OCI-M2 (cell line): ENCODE results near the gene TXK.

Experiments
- DNase-seq: peaks from one replicate; lab custom pipeline; 2025; ENCODE audit not compliant: unreplicated experiment; lab: John Stamatoyannopoulos, UW

Gene TXK

DNA sequence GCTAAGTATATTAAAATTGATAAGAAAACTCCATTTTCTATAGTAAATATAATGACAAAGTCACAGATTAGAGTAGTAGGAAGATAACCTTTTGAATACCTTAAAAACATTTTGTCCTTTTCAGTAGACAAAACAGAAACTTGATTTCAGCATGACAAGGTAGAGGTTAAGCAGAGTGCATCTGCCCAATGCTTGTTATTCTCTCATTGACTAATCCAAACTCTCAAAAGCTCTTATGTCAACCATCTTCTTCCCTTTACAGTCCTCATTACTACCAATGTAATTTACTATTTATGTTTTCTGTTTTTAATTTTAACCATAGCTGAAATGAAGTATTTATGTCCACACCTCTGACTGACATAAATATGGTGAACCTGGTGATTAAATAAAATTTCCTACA, 106.4 kb downstream of the TXK start:
- DNase-seq = no peak

DNA sequence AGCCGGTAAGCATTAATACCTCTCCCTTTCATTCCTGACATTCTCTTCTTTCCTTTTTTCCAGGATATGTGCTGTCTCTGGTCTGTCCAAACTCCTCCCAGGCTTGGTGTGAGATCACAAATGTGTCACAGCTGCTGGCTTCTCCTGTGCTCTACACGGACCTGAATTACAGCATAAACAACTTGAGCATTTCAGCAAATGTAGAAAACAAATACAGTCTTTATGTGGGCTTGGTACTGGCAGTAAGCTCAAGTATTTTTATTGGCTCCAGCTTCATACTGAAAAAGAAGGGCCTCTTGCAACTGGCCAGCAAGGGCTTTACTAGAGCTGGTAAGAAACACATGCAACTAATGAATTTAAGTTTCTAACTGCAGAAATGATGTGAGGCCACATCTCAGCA, 109.0 kb downstream of the TXK start:
- no peak for DNase-seq

DNA sequence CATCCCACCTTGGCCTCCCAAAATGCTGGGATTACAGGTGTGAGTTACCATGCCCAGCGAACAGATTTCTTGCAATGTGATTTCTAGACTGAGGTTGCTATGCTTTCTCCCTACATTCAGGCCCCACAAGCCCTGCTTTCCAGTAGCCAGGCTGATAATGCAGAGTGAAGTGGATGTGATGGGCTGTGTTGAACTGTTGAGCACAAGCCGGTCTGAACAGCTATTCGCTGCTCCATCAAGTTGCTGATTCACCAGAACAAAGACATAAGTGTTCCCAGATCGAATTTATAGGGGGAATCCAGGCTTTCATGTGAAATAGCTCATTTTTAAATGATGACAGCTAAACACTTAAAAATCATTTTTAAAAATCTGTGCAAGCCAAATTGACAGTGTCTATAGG, 109.5 kb downstream of the TXK start:
- DNase-seq = no peak

DNA sequence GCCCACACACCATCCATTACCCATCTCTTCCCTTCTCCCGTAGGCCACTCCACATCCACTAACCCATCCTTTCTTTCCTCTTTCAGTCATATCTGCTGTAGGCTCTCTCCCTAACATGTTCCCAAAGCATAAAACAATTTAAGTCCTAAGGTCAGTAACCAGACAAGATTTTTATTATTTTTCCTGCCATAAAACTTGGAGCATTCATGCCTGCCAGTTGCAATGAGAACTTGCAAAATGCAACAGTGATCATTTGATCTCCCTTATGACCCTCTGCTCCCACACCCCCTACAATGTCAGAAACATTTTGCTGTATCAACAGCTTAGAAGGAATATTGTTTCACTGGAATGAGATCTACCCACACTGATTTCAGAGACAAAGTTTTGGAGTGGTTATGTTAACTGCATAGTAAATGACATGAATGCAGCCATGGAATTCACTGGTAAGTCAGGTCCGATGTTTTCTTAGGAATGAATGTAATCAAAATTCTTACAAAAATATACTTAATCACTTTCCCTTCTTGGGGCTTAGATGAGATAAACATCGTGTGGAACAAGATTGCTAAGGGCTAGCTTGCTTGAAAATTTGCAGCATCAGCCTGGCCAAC, 111.8 kb downstream of the TXK start:
- DNase-seq = no peak

DNA sequence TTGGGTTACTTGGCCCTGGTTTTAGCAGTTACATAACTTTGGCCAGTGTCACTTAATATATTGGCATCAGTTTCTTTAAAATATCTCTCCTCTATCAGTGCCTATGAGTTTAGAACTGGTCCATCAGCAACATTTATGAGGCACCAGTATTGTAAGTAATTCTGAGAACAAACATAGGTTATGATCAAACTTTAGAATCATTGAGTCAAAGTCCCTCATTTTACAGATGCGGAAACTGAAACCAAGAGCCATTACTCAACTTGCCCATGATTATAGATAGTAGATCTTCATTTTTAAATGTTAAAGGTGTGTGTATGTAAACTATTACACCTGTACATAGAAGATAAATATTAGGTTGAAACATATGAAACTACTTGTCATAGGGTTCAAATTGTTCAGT, 113.0 kb downstream of the TXK start:
- no peak for DNase-seq

- no peak for DNase-seq
Measured at GRCh38 chr4:48018112-48018511, 115.9 kb downstream of the TXK start.

- DNase-seq = no peak
Measured at GRCh38 chr4:48017108-48017571, 116.9 kb downstream of the TXK start.
